ENCODE data around the gene MSANTD4.

- no peak for TF ChIP-seq GABPA (IDR thresholded peaks at IDR 0.05; ENCODE audit: low read depth)
- no peak for TF ChIP-seq MAX (IDR thresholded peaks at IDR 0.05; ENCODE audit: low read depth)
- no peak for TF ChIP-seq ZBTB33 (IDR thresholded peaks at IDR 0.05; ENCODE audit: borderline replicate concordance, low read depth)
- no peak for TF ChIP-seq CTCF (IDR thresholded peaks at IDR 0.05)
- no peak for TF ChIP-seq RCOR1 (IDR thresholded peaks at IDR 0.05; ENCODE audit: low read length)
- TF ChIP-seq IRF3 (IDR thresholded peaks at IDR 0.05; ENCODE audit: low read depth, low read length) = no peak
- TF ChIP-seq NRF1 (IDR thresholded peaks at IDR 0.05; ENCODE audit: low read depth, low read length) = no peak
- no peak for TF ChIP-seq EP300 (IDR thresholded peaks at IDR 0.05; ENCODE audit: borderline replicate concordance in 1 of 2, low read depth in 1 of 2, low read length in 1 of 2)
- no peak for TF ChIP-seq YY1 (IDR thresholded peaks at IDR 0.05; ENCODE audit: low read depth)
- no peak for TF ChIP-seq RAD21 (IDR thresholded peaks at IDR 0.05; ENCODE audit: low read length)
- no peak for TF ChIP-seq POLR2AphosphoS5 (IDR thresholded peaks at IDR 0.05; ENCODE audit: low read depth, low read length)
- TF ChIP-seq, protein P1, sequence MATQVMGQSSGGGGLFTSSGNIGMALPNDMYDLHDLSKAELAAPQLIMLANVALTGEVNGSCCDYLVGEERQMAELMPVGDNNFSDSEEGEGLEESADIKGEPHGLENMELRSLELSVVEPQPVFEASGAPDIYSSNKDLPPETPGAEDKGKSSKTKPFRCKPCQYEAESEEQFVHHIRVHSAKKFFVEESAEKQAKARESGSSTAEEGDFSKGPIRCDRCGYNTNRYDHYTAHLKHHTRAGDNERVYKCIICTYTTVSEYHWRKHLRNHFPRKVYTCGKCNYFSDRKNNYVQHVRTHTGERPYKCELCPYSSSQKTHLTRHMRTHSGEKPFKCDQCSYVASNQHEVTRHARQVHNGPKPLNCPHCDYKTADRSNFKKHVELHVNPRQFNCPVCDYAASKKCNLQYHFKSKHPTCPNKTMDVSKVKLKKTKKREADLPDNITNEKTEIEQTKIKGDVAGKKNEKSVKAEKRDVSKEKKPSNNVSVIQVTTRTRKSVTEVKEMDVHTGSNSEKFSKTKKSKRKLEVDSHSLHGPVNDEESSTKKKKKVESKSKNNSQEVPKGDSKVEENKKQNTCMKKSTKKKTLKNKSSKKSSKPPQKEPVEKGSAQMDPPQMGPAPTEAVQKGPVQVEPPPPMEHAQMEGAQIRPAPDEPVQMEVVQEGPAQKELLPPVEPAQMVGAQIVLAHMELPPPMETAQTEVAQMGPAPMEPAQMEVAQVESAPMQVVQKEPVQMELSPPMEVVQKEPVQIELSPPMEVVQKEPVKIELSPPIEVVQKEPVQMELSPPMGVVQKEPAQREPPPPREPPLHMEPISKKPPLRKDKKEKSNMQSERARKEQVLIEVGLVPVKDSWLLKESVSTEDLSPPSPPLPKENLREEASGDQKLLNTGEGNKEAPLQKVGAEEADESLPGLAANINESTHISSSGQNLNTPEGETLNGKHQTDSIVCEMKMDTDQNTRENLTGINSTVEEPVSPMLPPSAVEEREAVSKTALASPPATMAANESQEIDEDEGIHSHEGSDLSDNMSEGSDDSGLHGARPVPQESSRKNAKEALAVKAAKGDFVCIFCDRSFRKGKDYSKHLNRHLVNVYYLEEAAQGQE (IDR thresholded peaks at IDR 0.05; ENCODE audit: low read depth, low read length) = no peak
- TF ChIP-seq EZH2phosphoT487 (IDR thresholded peaks at IDR 0.05; ENCODE audit: borderline replicate concordance, low read depth) = no peak
- no peak for TF ChIP-seq FOXM1 (IDR thresholded peaks at IDR 0.05; ENCODE audit: low read depth)
These were observed 33.8 kb downstream of the MSANTD4 start for GRCh38 chr11:105988197-105988596.

Data from SK-N-SH (cell line).